ENCODE measurements around the gene IFT25.

DNA sequence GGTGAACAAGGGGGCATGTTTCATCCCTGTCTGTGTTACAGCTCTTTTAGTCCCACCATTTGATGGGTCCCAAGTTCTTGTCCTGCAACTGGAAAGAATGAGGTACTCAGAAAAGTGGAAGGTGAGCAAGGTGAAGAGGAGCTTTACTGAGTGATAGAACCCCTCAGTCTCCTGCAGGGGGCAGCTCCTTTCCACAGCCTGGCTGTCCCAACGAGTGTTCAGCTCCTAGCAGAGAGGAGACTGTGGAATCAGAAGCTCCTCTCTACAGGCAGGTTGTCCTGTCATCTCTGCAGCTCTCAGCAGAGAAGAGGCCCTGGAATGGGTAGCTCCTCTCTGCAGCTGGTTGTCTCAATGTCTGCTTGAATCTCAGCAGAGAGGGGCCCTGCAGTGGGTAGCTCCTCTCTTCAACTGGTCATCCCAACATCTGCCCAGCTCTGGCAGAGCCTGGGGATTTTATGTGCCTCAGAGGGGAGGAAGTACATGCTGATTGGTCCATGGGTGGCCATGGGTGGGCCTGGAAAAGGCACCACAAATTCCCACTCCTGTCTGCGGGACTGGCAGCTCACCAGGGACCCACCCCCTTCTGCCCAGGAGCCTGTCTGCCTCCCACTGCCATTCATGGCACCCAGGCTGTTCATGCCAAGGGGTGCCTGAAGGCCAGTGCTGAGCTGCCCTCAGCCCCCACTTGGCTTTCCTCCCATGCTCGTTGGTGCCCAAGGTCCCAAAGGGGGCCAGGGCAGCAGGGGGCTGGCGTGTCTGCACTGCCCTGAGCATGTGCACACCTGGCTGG, 46.8 kb upstream of the IFT25 start:
- TF ChIP-seq RAD21 (conservative IDR thresholded peaks at IDR 0.05) (no peak), EZH2 (IDR thresholded peaks at IDR 0.05; ENCODE audit: borderline replicate concordance, insufficient read depth, low read length, poor library complexity, severe bottlenecking) (no peak), CTCF (IDR thresholded peaks at IDR 0.05; ENCODE audit: poor library complexity, severe bottlenecking) (no peak)

Data from neural cell (in vitro differentiated cells).